OCI-LY1 (cell line): ENCODE data around the gene DRAP1.

ENCODE experiments used
- H2AFZ ChIP-seq: fragments of 200-600 bp; sonication (generic), shearing (Covaris generic); 2 replicates; pipeline ENCODE4 v1.6.0; 2014; ENCODE audit warnings: antibody characterized with exemption, mild to moderate bottlenecking, low read length
- H3F3A ChIP-seq: fragments of 200-600 bp; sonication (generic), shearing (Covaris generic); 2 replicates; pipeline ENCODE4 v1.6.0; 2014; ENCODE audit warnings: mild to moderate bottlenecking, antibody characterized with exemption, low read length, moderate library complexity; ENCODE audit not compliant: insufficient read depth
- H3K27ac ChIP-seq: fragments of 200-600 bp; sonication (generic); 2 replicates; pipeline ENCODE4 v1.5.1; 2014; ENCODE audit warnings: low read length, mixed run types, mild to moderate bottlenecking, low read depth; ENCODE audit not compliant: poor library complexity, severe bottlenecking
- H3K27me3 ChIP-seq: fragments of 200-600 bp; sonication (generic); 2 replicates; pipeline ENCODE4 v1.6.0; 2014; ENCODE audit warnings: antibody characterized with exemption, mild to moderate bottlenecking, low read length, moderate library complexity; ENCODE audit not compliant: insufficient read depth
- H3K36me3 ChIP-seq: fragments of 200-600 bp; sonication (generic); 2 replicates; pipeline ENCODE4 v1.6.1; 2014; ENCODE audit warnings: mild to moderate bottlenecking, antibody characterized with exemption, low read length, moderate library complexity, mixed read lengths; ENCODE audit not compliant: insufficient read depth
- H3K4me1 ChIP-seq: fragments of 200-600 bp; sonication (generic); 2 replicates; pipeline ENCODE4 v1.5.1; 2014; ENCODE audit warnings: mild to moderate bottlenecking, low read length, moderate library complexity; ENCODE audit not compliant: insufficient read depth, severe bottlenecking
- H3K4me2 ChIP-seq: fragments of 200-600 bp; sonication (generic), shearing (Covaris generic); 2 replicates; pipeline ENCODE4 v1.6.1; 2014; ENCODE audit warnings: low read length
- H3K4me3 ChIP-seq: fragments of 200-600 bp; sonication (generic); 2 replicates; pipeline ENCODE4 v1.5.1; 2014; ENCODE audit warnings: low read length, low read depth, mild to moderate bottlenecking, mixed read lengths; ENCODE audit not compliant: poor library complexity, severe bottlenecking
- H3K79me2 ChIP-seq: fragments of 200-600 bp; shearing (Covaris generic); 2 replicates; pipeline ENCODE4 v1.6.1; 2016; ENCODE audit warnings: mixed run types, low read length, mixed read lengths; ENCODE audit not compliant: insufficient read depth
- H3K9ac ChIP-seq: fragments of 200-600 bp; sonication (generic), shearing (Covaris generic); 2 replicates; pipeline ENCODE4 v1.6.1; 2014; ENCODE audit warnings: mild to moderate bottlenecking, low read length, mixed read lengths
- H3K9me2 ChIP-seq: fragments of 200-600 bp; sonication (generic), shearing (Covaris generic); 2 replicates; pipeline ENCODE4 v1.6.1; 2014; ENCODE audit warnings: low read depth, mild to moderate bottlenecking, low read length, mixed read lengths
- H3K9me3 ChIP-seq: fragments of 200-600 bp; shearing (Covaris generic); 2 replicates; pipeline ENCODE4 v1.6.1; 2014; ENCODE audit warnings: low read length, mixed read lengths
- H4K20me1 ChIP-seq: fragments of 200-600 bp; sonication (generic), shearing (Covaris generic); 2 replicates; pipeline ENCODE4 v1.6.0; 2016; ENCODE audit warnings: mild to moderate bottlenecking, low read length; ENCODE audit not compliant: insufficient read depth
- EZH2 ChIP-seq: fragments of 200-600 bp; sonication (generic), shearing (Covaris generic); IDR thresholded peaks from 2 replicates; pipeline ENCODE4 v1.8.0; 2017; ENCODE audit warnings: borderline replicate concordance, mixed run types, mild to moderate bottlenecking, antibody characterized with exemption, low read length, moderate library complexity, mixed read lengths
- TF ChIP-seq, protein P1 (sequence below): fragments of 200-600 bp; sonication (generic), shearing (Covaris generic); IDR thresholded peaks from 2 replicates; pipeline ENCODE4 v1.5.1; 2017; ENCODE audit warnings: mild to moderate bottlenecking, antibody characterized with exemption, low read length, moderate library complexity, mixed read lengths

Gene DRAP1

GRCh38 chr11:65965986-65966762, 46.9 kb downstream of the DRAP1 start:
- Histone ChIP-seq H3K4me2 (no peak overlapping the region), H3K4me1 (peaks cover 19% of the 10 kb centered on the region), H3K9ac (no peak overlapping the region), H3K4me3 (no peak overlapping the region), H3K27me3 (no peaks in the 10 kb centered on the region), H3K36me3 (peaks cover 67% of the 10 kb centered on the region), H3K9me3 (no peaks in the 10 kb centered on the region), H4K20me1 (no peaks in the 10 kb centered on the region), H3F3A (no peaks in the 10 kb centered on the region), H2AFZ (no peak overlapping the region), H3K79me2 (peaks cover 13% of the 10 kb centered on the region), H3K27ac (no peak overlapping the region), H3K9me2 (no peaks in the 10 kb centered on the region)
- TF ChIP-seq, protein P1, sequence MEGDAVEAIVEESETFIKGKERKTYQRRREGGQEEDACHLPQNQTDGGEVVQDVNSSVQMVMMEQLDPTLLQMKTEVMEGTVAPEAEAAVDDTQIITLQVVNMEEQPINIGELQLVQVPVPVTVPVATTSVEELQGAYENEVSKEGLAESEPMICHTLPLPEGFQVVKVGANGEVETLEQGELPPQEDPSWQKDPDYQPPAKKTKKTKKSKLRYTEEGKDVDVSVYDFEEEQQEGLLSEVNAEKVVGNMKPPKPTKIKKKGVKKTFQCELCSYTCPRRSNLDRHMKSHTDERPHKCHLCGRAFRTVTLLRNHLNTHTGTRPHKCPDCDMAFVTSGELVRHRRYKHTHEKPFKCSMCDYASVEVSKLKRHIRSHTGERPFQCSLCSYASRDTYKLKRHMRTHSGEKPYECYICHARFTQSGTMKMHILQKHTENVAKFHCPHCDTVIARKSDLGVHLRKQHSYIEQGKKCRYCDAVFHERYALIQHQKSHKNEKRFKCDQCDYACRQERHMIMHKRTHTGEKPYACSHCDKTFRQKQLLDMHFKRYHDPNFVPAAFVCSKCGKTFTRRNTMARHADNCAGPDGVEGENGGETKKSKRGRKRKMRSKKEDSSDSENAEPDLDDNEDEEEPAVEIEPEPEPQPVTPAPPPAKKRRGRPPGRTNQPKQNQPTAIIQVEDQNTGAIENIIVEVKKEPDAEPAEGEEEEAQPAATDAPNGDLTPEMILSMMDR = no peak
- TF ChIP-seq EZH2 = no peak

DNA sequence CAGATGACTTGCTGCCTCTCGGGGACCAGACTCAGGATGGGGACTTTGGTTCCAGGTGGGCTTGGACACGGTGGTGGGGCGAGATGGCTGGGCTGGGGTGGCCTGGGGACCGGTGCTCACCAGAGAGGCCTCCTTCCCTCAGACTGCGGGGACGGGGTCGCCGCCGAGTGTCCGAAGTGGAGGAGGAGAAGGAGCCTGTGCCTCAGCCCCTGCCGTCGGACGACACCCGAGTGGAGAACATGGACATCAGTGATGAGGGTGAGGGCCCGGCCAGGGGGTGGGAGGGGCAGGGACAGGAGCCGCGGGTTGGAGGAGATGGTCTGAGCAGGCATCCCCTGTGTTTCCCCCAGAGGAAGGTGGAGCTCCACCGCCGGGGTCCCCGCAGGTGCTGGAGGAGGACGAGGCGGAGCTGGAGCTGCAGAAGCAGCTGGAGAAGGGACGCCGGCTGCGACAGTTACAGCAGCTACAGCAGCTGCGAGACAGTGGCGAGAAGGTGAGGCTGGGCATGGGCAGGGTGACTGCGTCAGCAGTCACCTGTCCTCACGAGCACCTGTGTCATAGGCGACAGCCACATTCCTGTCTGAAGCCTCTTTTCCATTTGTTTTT, 48.2 kb downstream of the DRAP1 start:
- Histone ChIP-seq H3K27me3 (no peaks in the 10 kb centered on the region), H3F3A (no peaks in the 10 kb centered on the region), H4K20me1 (no peaks in the 10 kb centered on the region), H3K79me2 (peaks cover 9% of the 10 kb centered on the region), H3K9ac (no peak overlapping the region), H3K9me3 (no peaks in the 10 kb centered on the region), H3K4me2 (no peak overlapping the region), H3K4me1 (peaks cover 14% of the 10 kb centered on the region), H3K4me3 (no peak overlapping the region), H3K27ac (no peak overlapping the region), H3K9me2 (no peaks in the 10 kb centered on the region), H3K36me3 (peaks cover 68% of the 10 kb centered on the region), H2AFZ (no peak overlapping the region)
- TF ChIP-seq, protein P1 = no peak
- no peak for TF ChIP-seq EZH2

DNA sequence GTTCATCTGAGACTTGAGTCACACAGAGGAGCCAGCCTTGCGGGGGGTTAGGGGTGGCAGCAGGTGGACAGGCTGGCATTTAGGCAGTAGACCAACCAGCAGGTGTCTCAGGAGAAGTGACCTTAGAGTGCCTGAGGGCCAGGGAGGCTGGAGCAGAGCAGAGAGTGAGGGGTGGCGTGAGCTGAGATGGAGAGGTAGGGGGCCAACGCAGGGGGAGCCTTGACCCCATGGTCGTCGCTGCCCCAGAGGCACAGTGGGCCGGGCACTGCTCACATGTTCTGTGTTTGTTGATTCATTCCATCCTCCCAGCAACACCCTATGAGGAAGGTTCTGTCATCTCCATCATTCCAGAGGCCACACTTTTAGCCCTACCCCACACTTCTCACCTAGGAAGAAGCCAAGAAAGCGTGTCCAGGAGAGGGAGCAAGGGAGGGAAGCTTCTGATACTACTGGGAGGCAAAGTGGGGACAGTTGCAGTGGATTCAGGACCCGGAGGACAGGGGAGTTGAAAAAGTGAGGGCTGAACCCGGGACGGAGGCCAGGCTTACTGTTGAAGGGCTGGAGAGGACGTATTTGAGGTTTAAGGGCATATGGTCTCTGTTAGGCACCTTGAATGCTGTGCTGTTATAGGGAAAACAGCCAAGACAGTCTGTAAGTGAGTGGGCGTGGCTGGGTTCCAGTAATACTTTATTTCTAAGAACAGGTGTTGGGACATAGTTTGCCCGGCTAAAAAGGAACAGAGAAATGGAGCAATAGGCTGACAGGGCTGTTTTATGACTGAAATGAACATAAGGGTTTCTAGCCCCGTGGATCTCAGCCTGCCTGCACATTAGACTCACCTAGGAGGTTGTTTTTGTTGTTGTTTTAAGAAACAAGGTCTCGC, 49.6 kb downstream of the DRAP1 start:
- Histone ChIP-seq H3K27ac (no peak overlapping the region), H3K4me2 (no peak overlapping the region), H3K79me2 (no peaks in the 10 kb centered on the region), H3K36me3 (peaks cover 80% of the 10 kb centered on the region), H2AFZ (no peak overlapping the region), H3F3A (no peaks in the 10 kb centered on the region), H4K20me1 (no peaks in the 10 kb centered on the region), H3K9me3 (no peaks in the 10 kb centered on the region), H3K4me3 (no peak overlapping the region), H3K9ac (no peak overlapping the region), H3K27me3 (no peaks in the 10 kb centered on the region), H3K4me1 (peaks cover under 1% of the 10 kb centered on the region), H3K9me2 (no peaks in the 10 kb centered on the region)
- TF ChIP-seq, protein P1 = no peak
- no peak for TF ChIP-seq EZH2
